HG02610 (cell line): Measurements from ENCODE around the gene PDXDC1.
"Not testable (repeated sequence)": the region's sequence is repeated elsewhere in the genome, so short reads cannot be mapped to it uniquely, and the experiment has no call there.

ENCODE experiments used
- ATAC-seq: cut with Tn5 transposase; IDR thresholded peaks from one replicate; pipeline ENCODE4 v1.9.1; 2021; ENCODE audit warnings: mild to moderate bottlenecking, moderate library complexity; ENCODE audit not compliant: unreplicated experiment

The PDXDC1 gene

DNA sequence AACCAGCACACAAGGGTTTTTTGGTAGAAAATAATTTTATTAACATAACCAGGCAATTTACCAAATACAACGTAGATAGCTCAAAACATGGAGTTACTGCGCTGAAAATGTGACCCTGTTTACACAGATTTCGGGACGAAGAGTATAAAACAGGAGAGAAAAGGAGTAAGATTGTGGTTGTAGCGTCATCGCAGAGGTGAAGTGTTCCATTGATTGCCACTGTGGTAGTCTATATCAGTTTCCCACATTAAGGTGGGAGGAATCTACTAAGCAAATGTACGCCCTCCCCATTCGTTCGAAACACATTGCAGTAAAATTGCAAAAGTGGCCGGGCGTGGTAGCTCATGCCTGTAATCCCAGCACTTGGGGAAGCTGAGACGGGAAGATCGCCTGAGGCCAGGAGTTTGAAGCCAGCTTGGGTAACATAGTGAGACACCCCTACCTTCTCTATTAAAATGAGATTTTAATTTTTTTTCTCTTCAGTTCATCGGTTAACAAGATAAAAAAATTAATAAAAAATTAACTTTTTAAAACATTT lies 972 bp upstream of the PDXDC1 start:
- not testable (repeated sequence) for ATAC-seq

DNA sequence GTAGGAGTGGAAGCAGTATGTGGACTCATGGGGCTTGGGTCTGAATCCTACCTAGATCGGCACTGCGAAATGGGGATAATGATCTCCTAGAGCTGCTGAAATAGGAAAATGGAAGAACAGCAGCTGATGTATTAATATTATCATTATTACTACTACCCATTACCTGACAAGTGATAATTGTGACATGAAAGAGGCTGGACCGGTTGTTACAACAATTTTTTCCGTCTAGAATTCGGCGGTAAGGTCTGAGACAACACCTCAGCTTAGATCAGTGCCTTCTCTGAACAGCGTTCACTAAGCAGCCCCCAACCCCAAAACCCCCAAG lies 533 bp upstream of the PDXDC1 start:
- ATAC-seq, result not testable (repeated sequence)

DNA sequence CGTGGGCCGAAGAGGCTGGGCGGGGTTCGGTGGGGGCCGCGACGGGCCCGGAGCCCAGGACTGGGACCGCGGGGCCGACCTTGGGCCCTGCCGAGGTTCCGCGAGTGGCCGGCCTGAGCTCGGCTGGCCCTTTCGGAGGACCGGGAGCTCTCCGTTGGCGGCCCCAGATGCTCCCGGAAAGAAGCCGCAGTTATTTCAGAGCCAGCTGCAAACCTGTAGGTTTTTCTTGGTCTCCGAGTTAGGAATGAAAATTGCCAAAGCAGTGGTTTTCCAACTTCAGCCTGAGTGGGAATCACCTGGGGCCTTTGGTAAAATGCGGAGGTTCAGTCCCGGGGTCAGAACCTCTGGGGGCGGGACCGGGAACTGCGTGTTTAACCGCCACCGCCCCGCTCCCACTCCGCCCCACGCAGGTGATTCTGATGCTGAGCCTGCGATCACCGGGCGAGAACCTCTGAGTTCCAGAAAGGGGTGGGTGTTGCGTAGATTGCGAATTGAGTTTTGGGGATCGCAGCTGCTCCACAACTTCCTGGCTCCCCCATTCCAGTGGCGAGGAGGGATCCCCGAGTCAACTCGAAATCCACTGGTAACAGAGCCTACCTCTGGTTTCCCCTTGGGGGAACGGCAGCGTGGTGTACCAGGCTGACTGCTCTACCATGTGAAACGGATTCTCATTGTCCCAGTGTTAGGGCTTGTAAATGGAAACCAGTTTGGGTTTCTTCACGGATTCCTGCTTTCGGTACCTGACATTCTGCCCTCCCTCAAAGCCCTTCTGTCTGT lies 780 bp downstream of the PDXDC1 start:
- peak; percentile 21 for ATAC-seq

DNA sequence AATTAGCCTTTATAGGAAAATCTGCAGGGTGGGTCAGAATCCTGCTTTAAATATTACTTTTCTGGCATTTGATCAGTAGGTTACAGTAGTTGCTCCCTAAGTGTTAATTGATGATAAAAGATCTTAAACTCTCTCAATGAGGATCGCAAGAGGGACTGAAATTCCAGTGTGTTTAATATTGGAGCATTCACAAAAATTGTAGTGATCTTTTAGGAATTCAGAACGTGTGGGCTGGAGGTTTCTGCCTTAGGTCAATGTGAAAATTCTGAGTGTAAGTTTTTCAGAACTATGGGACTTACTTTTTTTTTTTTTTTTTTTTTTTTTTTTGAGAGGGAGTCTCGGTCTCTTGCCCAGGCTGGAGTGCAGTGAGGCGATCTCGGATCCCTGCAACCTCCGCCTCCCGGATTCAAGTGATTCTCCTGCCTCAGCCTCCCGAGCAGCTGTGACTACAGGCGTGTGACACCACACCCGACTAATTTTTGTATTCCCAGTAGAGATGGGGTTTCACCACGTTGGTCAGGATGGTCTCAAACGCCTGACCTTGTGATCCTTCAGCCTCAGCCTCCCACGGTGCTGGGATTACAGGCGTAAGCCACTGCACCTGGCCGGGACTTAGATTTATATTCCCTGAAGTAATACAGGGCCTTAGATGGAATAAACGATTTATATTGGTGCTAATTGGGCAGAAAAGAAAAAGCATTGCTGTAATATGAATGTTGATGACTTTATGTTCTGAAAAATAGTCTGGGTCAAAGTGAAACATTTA lies 2.3 kb downstream of the PDXDC1 start:
- not testable (repeated sequence) for ATAC-seq

DNA sequence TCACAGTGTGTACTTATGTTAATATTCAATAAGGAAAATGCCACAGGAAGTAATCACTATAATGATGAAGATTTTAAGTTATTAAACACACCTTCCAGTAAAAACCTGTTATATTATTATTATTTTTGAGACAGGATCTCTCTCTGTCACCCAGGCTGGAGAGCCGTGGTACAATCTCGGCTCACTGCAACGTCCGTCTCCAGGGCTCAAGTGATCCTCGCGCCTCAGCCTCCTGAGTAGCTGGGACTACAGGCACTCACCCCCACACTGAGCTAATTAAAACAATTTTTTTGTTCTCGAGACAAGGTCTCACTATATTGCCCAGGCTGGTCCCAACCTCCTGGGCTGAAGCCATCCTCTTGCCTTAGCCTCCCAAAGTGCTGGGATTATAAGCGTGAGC lies 3.5 kb downstream of the PDXDC1 start:
- not testable (repeated sequence) for ATAC-seq

DNA sequence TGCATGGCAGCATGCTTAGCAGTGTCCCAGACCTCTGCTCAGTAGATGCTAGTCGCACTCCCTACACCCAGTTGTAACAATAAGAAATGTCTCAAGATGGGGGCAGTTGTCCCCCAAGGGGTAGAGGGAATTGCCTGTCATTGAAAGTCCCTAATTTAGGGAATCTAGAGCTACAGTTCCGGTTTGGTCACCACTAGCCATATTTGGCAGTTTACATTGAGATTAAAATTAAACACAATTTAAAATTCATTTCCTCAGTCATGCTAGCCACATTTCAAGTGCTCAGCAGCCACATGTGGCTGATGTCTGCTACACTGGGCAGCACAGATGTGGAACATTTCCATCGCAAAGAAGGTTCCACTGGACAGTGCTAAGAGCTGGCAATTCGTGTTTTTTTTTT lies 4.1 kb downstream of the PDXDC1 start:
- not testable (repeated sequence) for ATAC-seq

DNA sequence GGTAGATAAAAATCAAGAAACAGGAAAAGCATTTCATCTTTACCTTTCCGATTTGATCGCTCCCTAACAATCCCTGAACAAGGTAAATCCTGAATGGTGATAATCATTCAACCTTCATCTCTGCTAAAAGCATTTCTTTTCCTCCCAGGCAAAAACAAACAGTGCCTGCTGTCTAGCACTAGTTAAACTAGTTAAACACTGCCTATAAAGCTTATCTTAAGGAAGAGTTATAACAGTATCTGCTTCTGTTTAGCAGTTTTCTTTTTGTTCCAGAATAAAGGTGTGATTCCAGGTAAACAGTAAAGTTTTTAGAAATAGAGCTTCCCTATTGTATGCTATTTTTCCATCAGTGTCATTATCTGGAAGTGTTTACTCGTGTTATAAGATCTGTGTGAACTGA lies 6.4 kb downstream of the PDXDC1 start:
- not testable (repeated sequence) for ATAC-seq

DNA sequence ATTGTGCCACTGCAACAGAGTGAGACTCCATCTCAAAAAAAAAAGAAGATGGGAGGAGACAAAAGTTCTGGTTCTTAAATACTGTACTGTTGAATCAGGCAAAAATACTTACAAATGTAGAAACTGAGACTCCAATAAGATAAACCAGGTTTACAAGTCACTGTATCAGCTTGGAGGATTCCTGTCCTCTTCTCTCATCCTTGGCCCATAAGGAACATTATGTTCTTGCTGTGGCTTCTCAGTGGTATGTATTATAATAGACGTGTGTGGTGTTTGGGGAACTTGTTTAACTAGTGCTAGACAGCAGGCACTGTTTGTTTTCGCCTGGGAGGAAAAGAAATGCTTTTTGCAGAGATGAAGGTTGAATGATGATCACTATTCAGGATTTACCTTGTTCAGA lies 7.7 kb downstream of the PDXDC1 start:
- not testable (repeated sequence) for ATAC-seq

DNA sequence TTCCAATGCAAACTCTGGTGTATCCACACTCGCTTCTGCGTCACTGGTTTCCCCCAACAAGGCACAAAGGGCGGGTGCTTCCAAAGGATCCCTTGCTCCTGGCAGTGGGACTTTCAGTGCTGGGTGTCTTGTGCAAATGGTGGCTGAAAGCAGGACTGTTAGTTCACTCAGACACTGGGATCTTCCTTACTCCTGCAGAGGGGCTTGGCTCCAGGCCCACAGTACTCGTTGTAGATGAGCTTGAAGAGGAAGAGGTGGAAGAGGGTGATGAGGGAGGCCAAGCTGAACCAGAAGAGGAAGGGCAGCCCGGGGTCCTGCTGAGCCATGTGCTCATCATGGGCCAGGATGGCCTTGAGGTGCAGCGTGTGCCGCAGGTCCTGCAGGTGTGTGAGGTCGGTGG lies 13.3 kb downstream of the PDXDC1 start:
- not testable (repeated sequence) for ATAC-seq

DNA sequence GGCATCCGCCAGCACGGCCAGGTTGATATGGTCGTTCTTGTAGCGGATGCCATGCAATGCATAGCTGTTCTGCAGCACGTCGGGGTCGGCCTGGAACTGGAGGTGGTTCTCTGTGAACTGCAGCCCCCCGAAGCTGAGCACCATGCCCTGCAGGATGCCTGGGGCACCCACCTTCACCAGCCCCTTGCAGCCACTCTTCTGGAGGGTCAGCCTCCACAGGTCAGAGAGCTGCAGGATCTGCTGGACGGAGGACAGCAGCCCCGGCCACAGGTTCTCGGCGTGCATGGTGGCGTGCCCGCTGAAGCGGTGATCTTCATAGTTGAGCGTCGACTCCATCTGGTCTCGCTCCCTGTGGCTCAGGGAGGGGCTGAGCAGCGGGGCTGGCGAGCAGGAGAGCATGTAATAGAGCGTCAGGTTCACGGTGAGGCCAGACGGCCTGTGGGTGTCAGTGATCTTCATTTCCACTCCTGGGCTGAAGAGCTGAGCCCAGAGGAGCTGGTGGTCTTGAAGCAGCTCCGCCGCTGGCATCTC lies 13.9 kb downstream of the PDXDC1 start:
- not testable (repeated sequence) for ATAC-seq

DNA sequence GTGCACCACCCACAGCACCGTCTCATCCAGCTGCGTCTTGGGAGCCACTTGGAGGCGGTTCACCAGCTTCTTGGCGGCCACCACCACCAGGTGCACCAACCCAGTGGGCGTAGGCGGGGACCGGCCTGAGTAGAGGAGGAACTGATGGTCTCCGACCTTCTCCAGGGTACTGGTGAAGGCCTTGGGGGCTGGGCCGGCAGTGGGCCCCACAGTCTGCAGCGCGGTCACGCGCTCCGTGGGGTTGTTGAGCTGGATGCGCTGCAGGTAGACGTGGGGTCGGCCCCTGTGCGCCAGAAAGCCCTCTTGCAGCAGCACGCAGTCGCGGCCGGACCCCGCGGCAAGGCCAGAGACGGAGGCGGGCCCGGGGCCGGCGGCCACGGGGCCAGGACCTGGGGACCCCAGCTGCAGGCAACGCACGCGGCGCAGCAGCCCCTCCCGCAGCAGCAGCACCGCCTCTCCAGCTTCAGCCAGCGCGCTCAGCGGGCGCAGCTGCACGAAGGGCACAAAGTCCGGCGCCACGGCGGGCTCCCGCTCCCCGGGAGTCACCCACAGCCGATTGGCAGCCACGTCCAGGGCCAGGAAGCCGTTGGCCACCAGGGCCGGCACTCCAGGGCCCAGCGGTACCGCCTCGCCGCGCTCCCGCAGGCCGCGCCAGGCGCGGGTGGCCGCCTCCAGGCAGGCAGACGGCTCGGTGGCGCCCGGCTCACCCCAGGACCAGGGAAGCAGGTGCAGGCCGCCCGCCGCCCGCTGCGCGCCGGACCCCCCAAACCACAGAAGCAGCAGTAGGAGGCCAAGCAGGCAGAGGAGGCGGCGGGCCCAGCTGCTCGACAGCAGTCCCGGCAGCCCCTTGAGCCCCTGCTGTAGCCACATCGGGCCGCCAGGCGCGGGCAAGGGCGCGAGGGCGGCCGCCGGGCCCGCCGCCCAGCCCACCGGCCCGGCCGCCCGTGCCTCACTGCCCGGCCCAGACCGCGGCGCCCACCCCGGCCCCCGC lies 14.8 kb downstream of the PDXDC1 start:
- not testable (repeated sequence) for ATAC-seq

DNA sequence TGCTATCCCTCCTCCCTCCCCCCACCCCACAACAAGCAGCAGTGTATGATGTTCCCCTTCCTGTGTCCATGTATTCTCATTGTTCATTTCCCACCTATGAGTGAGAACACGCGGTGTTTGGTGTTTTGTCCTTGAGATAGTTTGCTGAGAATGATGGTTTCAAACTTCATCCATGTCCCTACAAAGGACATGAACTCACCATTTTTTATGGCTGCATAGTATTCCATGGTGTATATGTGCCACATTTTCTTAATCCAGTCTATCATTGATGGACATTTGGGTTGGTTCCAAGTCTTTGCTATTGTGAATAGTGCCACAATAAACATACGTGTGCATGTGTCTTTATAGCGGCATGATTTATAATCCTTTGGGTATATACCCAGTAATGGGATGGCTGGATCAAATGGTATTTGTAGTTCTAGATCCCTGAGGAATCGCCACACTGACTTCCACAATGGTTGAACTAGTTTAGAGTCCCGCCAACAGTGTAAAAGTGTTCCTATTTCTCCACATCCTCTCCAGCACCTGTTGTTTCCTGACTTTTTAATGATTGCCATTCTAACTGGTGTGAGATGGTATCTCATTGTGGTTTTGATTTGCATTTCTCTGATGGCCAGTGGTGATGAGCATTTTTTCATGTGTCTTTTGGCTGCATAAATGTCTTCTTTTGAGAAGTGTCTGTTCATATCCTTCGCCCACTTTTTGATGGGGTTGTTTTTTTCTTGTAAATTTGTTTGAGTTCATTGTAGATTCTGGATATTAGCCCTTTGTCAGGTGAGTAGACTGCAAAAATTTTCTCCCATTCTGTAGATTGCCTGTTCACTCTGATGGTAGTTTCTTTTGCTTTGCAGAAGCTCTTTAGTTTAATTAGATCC lies 18.7 kb downstream of the PDXDC1 start:
- not testable (repeated sequence) for ATAC-seq

DNA sequence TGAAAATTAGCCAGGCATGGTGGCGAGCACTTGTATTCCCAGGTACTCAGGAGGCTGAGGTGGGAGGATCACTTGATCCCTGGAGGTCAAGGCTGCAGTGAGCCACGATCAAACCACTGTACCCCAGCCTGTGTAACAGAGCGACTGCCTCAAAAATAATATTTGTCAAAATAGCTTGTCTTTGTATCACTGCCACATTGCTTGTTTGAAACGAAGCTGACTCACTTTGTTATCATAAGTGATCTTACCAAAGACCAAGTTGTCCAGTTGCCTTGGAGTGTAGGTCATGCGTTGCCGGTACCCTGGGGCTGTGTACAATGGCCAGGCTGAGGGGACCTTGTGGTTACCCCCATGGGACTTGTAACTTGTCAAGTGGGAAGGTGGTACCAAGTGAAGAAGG lies 21.9 kb downstream of the PDXDC1 start:
- ATAC-seq, result not testable (repeated sequence)

DNA sequence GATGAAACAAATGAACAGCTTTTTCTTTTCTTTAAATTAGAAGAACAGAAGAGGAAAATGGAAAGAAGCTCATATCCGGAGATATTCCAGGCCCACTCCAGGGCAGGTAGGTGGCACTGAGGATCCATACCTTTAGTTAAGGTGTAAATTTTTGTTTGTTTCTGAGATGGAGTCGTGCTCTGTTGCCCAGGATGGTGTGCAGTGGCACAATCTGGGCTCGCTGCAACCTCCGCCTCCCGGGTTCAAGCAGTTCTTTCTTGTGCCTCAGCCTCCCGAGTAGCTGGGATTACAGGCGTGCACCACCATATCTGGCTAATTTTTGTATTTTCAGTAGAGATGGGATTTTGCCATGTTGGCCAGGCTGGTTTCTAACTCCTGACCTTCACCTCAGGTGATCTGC lies 23.5 kb downstream of the PDXDC1 start:
- not testable (repeated sequence) for ATAC-seq

DNA sequence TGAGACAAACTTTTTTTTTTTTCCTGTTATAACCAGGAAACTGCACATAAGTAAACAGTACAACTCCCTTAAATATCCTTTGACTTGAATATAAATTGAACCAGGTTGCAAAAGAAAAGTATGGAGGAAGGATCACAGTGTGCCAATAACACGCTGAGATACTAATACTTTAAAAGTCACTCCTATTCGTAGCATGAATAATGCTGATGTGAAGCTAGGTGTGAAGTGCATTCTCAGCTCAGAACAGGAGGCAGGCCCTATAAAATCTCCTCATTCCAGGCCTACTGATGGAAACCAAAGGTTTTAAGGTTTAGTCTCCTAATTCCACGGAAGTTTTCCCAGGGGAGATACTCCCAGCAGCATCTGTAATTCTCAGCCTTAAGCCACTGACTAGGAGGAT lies 25.0 kb downstream of the PDXDC1 start:
- ATAC-seq, result not testable (repeated sequence)

DNA sequence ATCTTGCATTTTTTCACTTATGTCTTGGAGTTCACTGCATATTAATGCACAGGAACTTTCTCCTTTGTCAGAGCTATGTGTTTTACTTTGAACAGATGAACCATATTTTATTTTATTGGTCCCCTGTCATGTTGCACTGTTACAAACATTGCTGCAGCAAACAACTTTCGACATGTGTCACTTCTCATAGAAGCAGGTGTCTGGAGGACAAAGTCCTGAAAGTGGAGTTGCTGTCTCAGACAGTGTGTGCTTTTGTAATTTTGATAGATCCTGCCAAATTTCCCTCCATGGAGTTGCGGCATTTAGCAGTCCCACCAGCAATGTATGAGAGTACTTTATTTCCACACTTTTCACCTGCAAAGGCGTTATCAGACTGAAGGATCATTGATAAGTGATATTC lies 27.6 kb downstream of the PDXDC1 start:
- ATAC-seq, result not testable (repeated sequence)

DNA sequence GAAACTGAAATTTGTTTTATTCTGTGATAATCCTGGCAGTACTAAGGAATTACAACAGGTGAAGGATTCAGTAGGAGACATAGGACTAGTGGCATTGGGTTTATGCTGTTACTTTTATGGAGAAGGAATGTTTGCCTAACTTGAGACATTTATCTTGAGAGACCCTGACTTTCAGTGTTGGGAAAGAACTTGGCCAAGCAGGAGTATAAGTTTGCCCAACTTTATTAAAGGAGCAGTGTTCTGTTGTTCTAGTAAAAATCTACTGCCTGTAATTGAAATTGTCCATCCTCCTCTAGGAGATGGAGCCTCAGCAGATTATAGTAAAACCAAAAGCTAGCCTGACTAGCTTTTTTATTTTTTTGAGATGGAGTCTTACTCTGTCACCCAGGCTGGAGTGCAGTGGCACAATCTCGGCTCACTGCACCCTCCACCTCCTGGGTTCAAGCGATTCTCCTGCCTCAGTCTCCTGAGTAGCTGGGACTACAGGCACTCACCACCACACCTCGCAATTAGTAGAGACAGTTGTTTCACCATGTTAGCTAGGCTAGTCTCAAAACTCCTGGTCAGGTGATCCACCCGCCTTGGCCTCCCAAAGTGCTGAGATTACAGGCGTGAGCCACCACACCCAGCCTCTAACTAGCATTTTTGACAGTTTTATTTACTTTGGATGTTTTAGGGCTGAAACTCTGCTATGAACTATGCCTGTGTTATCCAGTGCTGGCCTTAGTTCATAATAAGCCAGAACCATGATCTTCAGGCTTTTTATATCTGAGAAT lies 30.7 kb downstream of the PDXDC1 start:
- not testable (repeated sequence) for ATAC-seq

DNA sequence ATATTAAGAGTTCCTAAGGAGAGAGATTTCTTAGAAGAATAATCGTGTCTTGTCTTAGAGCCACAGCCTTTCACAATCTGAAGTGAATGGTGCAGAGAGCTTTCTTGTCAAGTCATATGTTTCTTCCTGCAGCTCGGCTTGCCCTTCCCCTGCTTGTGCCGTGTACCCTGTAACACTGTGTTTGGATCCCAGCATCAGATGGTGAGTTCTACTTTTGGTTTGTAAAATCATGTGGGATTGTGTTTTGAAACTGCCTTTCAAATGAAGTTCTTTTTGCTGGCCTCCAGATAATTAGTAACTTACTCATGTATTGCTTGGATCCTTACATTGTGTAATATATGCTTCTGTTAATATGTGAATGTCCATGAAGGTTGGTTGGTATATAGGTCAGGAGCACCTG lies 33.8 kb downstream of the PDXDC1 start:
- not testable (repeated sequence) for ATAC-seq

DNA sequence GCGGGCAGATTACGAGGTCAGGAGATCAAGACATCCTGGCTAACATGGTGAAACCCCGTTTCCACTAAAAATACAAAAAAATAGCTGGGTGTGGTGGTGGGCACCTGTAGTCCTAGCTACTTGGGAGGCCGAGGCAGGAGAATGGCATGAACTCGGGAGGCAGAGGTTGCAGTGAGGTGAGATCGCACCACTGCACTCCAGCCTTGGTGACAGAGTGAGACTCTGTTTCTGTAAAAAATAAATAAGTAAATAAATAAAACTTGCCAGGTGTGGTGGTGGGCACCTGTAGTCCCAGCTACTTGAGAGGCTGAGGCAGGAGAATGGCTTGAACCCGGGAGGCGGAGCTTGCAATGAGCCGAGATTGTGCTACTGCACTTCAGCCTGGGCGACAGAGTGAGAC lies 38.1 kb downstream of the PDXDC1 start:
- not testable (repeated sequence) for ATAC-seq
